Activated T-helper 1 cell treated with Interleukin-2 at 50 U/mL for 16 hours (primary cell): Measurements from ENCODE around the gene FOXN3.

Experiments
- DNase-seq: peaks from one replicate; pipeline ENCODE4 v3.0.0-alpha.2; 2020; ENCODE audit warnings: low read depth

Gene FOXN3

GRCh38 chr14:89359477-89360222 is 57.4 kb downstream of the FOXN3 start:
- no peak for DNase-seq

GRCh38 chr14:89357655-89358297 is 59.3 kb downstream of the FOXN3 start:
- DNase-seq = no peak

- DNase-seq = no peak
Observed at GRCh38 chr14:89356927-89357326, 60.1 kb downstream of the FOXN3 start.

- no peak for DNase-seq
Observed at GRCh38 chr14:89356496-89356895, 60.5 kb downstream of the FOXN3 start.

GRCh38 chr14:89353766-89354113 is 63.3 kb downstream of the FOXN3 start:
- DNase-seq = no peak

GRCh38 chr14:89352976-89353765 is 63.9 kb downstream of the FOXN3 start:
- no peak for DNase-seq

GRCh38 chr14:89351516-89352404 is 65.3 kb downstream of the FOXN3 start:
- no peak for DNase-seq

GRCh38 chr14:89351221-89351515 is 65.9 kb downstream of the FOXN3 start:
- no peak for DNase-seq

GRCh38 chr14:89350152-89350551 is 66.9 kb downstream of the FOXN3 start:
- DNase-seq = no peak

GRCh38 chr14:89349171-89350008 is 67.6 kb downstream of the FOXN3 start:
- DNase-seq = no peak

- DNase-seq = no peak
Observed at GRCh38 chr14:89348722-89349121, 68.3 kb downstream of the FOXN3 start.

- DNase-seq = no peak
Observed at GRCh38 chr14:89347885-89348284, 69.1 kb downstream of the FOXN3 start.

GRCh38 chr14:89344920-89345254 is 72.1 kb downstream of the FOXN3 start:
- no peak for DNase-seq

GRCh38 chr14:89343356-89343755 is 73.7 kb downstream of the FOXN3 start:
- no peak for DNase-seq

GRCh38 chr14:89342049-89342448 is 75.0 kb downstream of the FOXN3 start:
- DNase-seq = no peak

GRCh38 chr14:89340200-89341181 is 76.5 kb downstream of the FOXN3 start:
- no peak for DNase-seq

- DNase-seq = no peak
Observed at GRCh38 chr14:89339579-89339978, 77.5 kb downstream of the FOXN3 start.

GRCh38 chr14:89339158-89339557 is 77.9 kb downstream of the FOXN3 start:
- DNase-seq = no peak

- DNase-seq = no peak
Observed at GRCh38 chr14:89336338-89336737, 80.7 kb downstream of the FOXN3 start.

- DNase-seq = no peak
Observed at GRCh38 chr14:89332031-89332430, 85.0 kb downstream of the FOXN3 start.
